GM18858 (cell line): ENCODE data around the gene OR2J2.
"Not testable (repeated sequence)": the region's sequence is repeated elsewhere in the genome, so short reads cannot be mapped to it uniquely, and the experiment has no call there.

Experiments used
- ATAC-seq: cut with Tn5 transposase; IDR thresholded peaks from one replicate; pipeline ENCODE4 v1.9.1; 2021; ENCODE audit not compliant: unreplicated experiment

Gene OR2J2

DNA sequence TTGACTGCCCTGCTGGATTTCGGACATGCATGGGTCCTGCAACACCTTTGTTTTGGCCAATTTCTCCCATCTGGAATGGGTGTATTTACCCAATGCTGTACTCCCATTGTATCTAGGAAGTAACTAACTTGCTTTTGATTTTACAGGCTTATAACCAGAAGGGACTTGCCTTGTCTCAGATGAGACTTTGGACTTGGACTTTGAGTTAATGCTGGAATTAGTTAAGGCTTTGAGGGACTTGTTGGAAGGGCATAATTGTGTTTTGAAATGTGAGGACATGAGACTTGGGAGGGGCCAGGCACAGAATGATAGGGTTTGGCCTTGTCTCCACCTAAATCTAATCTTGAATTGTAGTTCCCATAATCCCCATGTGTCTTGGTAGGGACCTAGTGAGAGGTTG is 47.3 kb downstream of the OR2J2 start:
- not testable (repeated sequence) for ATAC-seq
